ENCODE measurements around the gene C11orf98. TPM values are rescaled to one million over a fixed set of nuclear protein-coding genes. Genes with fewer than 3 reads are reported as not detected.

Gene C11orf98
- total and polyA plus RNA-seq, 2 donors (not counting 1 experiment from before 2014, with no cell fraction given): 41.5 to 48.1 TPM

DNA sequence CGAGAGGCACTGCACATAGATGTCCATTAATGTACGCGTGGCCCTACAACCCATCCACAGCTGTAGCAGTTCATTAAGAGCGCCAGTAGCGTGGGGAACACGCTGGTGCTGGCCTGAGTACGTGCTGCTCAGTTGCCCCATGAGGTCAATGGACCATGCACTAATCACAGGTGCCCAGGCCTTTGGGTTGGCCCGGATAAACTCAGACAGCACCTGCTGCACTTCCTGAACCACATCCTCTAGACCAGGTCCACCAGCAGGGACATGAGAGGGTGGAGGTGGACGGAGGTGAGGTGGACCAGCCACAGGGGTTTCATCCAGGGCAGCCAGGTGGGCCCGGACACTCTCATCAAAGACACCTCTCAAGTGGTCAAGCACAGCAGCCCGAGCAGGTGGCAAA, 15.5 kb downstream of the C11orf98 start:
- H3K9me3 ChIP-seq (ENCODE audit: control extremely low read depth in 1 of 3, control insufficient read depth in 2 of 3, insufficient read depth in 1 of 3, low read length in 2 of 3): no peaks in the 10 kb centered on the region
- H3K27me3 ChIP-seq (replicated peaks in 1 of 4; ENCODE audit: control extremely low read depth in 1 of 4, control insufficient read depth in 3 of 4, insufficient read depth in 4 of 4, low read length in 3 of 4): no peaks in the 10 kb centered on the region
- no peak overlapping the region for H3K4me3 ChIP-seq (ENCODE audit: control extremely low read depth in 1 of 5, extremely low read depth in 1 of 5, insufficient read depth in 1 of 5, low read depth in 2 of 5, low read length in 4 of 5)
- no peak overlapping the region for H3K27ac ChIP-seq (ENCODE audit: low read length in 2 of 2)
- H3K9ac ChIP-seq (ENCODE audit: low read length): no peak overlapping the region
- H3K36me3 ChIP-seq (replicated peaks in 1 of 2; ENCODE audit: control extremely low read depth in 1 of 2, control insufficient read depth in 1 of 2, extremely low read depth in 1 of 2, insufficient read depth in 2 of 2, low read length in 1 of 2): peaks cover 0 to 28% of the 10 kb centered on the region in 2 experiments
- WGBS (ENCODE audit: insufficient coverage): 90% methylated on average over 11 of the region's 11 CpGs
- H2AFZ ChIP-seq (ENCODE audit: insufficient read depth, low read depth, low read length, poor library complexity, severe bottlenecking): no peak overlapping the region
- intact Hi-C loops (cut with micrococcal nuclease): no loop called here
- H3K27me3 Mint-ChIP-seq: no peaks in the 10 kb centered on the region
- no peak overlapping the region for H3K27ac Mint-ChIP-seq
- TF ChIP-seq EZH2 (IDR thresholded peaks at IDR 0.05; ENCODE audit: borderline replicate concordance, insufficient read depth, low read depth, low read length, poor library complexity, severe bottlenecking) (no peak), CTCF (IDR thresholded peaks at IDR 0.05) (no peak)
- peaks cover 39% of the 10 kb centered on the region for H3K4me1 Mint-ChIP-seq
- CTCF ChIA-PET: interaction anchor here (1.0 to 2.0 kb wide), 3 partner anchors 15 to 48 kb away, joined by 3 to 8 read pairs (median 3); partner anchors contain the start of genes C11orf98, CSKMT and MTA2
- ATAC-seq (ENCODE audit: low read depth): no peak
- H3K79me2 ChIP-seq (ENCODE audit: control insufficient read depth, insufficient read depth, low read length): peaks cover 61% of the 10 kb centered on the region
- peaks cover 28 to 39% of the 10 kb centered on the region in 2 donors for H3K4me1 ChIP-seq (ENCODE audit: control insufficient read depth in 2 of 2, insufficient read depth in 2 of 2, low read length in 2 of 2)
- H3K9me3 Mint-ChIP-seq (ENCODE audit: insufficient read depth): no peaks in the 10 kb centered on the region
- no peak overlapping the region for H3K4me2 ChIP-seq (replicated peaks; ENCODE audit: low read depth, low read length, poor library complexity, severe bottlenecking)
- POLR2A ChIA-PET: interaction anchor here (0.6 kb wide), 1 partner anchor 562 kb away, joined by 5 read pairs; no protein-coding TSS in a partner anchor
- peaks cover 9% of the 10 kb centered on the region for H4K20me1 ChIP-seq (ENCODE audit: control insufficient read depth, insufficient read depth, low read length, poor library complexity, severe bottlenecking)
- no peak overlapping the region for H3K4me3 Mint-ChIP-seq
- no peak for DNase-seq

DNA sequence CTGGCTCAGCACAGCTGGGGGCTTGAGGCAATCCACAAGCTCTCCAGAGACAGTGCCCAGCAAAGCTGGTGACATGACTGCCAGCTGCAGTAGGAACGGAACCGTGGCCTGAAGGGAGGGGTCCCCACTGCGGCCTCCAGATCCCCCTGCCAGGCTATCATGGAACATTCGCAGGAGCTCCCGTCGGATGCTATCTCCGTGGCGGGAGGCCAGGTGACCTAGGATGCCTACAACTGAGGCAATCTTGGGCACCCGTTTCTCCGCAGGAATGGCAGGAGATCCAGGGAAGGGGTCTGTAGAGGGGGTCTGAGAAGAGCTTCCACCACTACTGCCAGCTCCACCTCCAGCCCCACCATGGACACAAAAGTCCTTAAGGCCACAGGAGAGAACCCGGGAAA, 16.0 kb downstream of the C11orf98 start:
- no peak overlapping the region for H2AFZ ChIP-seq (ENCODE audit: insufficient read depth, low read depth, low read length, poor library complexity, severe bottlenecking)
- peaks cover 67% of the 10 kb centered on the region for H3K79me2 ChIP-seq (ENCODE audit: control insufficient read depth, insufficient read depth, low read length)
- DNase-seq: no peak
- H3K9me3 ChIP-seq (ENCODE audit: control extremely low read depth in 1 of 3, control insufficient read depth in 2 of 3, insufficient read depth in 1 of 3, low read length in 2 of 3): no peaks in the 10 kb centered on the region
- H3K9ac ChIP-seq (ENCODE audit: low read length): no peak overlapping the region
- no peak overlapping the region for H3K4me3 Mint-ChIP-seq
- H3K27ac ChIP-seq (ENCODE audit: low read length in 2 of 2): no peak overlapping the region
- H4K20me1 ChIP-seq (ENCODE audit: control insufficient read depth, insufficient read depth, low read length, poor library complexity, severe bottlenecking): peaks cover 9% of the 10 kb centered on the region
- no peaks in the 10 kb centered on the region for H3K27me3 Mint-ChIP-seq
- 100% methylated on average over 9 of the region's 11 CpGs for WGBS (ENCODE audit: insufficient coverage)
- peaks cover 25 to 34% of the 10 kb centered on the region in 2 donors for H3K4me1 ChIP-seq (ENCODE audit: control insufficient read depth in 2 of 2, insufficient read depth in 2 of 2, low read length in 2 of 2)
- no peak overlapping the region for H3K4me3 ChIP-seq (ENCODE audit: control extremely low read depth in 1 of 5, extremely low read depth in 1 of 5, insufficient read depth in 1 of 5, low read depth in 2 of 5, low read length in 4 of 5)
- ATAC-seq (ENCODE audit: low read depth): no peak
- peak overlapping the region; percentile 15 for H3K27ac Mint-ChIP-seq
- H3K36me3 ChIP-seq (replicated peaks in 1 of 2; ENCODE audit: control extremely low read depth in 1 of 2, control insufficient read depth in 1 of 2, extremely low read depth in 1 of 2, insufficient read depth in 2 of 2, low read length in 1 of 2): peaks cover 0 to 32% of the 10 kb centered on the region in 2 experiments
- H3K27me3 ChIP-seq (replicated peaks in 1 of 4; ENCODE audit: control extremely low read depth in 1 of 4, control insufficient read depth in 3 of 4, insufficient read depth in 4 of 4, low read length in 3 of 4): no peaks in the 10 kb centered on the region
- TF ChIP-seq EZH2 (IDR thresholded peaks at IDR 0.05; ENCODE audit: borderline replicate concordance, insufficient read depth, low read depth, low read length, poor library complexity, severe bottlenecking) (no peak), CTCF (IDR thresholded peaks at IDR 0.05) (no peak)
- H3K4me2 ChIP-seq (replicated peaks; ENCODE audit: low read depth, low read length, poor library complexity, severe bottlenecking): no peak overlapping the region
- H3K9me3 Mint-ChIP-seq (ENCODE audit: insufficient read depth): no peaks in the 10 kb centered on the region
- intact Hi-C loops (cut with micrococcal nuclease): no loop called here
- ChIA-PET POLR2A (interaction anchor here (1.3 kb wide), 1 partner anchor 23 kb away, joined by 6 read pairs; the partner anchor contains the start of genes LBHD1 and UQCC3), CTCF (interaction anchor here (0.9 to 1.5 kb wide), 4 partner anchors 16 to 48 kb away, joined by 3 read pairs; partner anchors contain the start of genes C11orf98, CSKMT and MTA2)
- H3K4me1 Mint-ChIP-seq: peaks cover 37% of the 10 kb centered on the region
